ENCODE measurements around the gene MFAP3.

DNA sequence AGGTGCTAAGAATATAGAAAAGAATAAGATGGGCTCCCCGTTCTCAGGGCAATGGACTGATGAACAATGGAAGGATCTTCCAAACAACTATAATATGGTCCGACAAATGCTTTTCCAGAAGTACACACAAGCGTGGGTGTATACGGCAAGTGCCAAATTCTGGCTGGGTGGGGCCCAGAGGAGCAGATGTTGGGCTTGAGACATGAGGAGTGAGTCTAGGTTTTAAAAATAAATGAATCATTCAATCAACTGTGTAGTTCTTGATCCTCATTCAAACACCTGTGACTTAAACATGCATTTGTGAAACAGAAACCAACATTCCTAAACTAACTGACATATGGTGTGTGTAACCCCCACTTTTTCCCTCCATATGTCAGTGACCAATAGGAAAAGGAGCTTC, 47.9 kb downstream of the MFAP3 start:
- TF ChIP-seq, protein P1, sequence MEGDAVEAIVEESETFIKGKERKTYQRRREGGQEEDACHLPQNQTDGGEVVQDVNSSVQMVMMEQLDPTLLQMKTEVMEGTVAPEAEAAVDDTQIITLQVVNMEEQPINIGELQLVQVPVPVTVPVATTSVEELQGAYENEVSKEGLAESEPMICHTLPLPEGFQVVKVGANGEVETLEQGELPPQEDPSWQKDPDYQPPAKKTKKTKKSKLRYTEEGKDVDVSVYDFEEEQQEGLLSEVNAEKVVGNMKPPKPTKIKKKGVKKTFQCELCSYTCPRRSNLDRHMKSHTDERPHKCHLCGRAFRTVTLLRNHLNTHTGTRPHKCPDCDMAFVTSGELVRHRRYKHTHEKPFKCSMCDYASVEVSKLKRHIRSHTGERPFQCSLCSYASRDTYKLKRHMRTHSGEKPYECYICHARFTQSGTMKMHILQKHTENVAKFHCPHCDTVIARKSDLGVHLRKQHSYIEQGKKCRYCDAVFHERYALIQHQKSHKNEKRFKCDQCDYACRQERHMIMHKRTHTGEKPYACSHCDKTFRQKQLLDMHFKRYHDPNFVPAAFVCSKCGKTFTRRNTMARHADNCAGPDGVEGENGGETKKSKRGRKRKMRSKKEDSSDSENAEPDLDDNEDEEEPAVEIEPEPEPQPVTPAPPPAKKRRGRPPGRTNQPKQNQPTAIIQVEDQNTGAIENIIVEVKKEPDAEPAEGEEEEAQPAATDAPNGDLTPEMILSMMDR (conservative IDR thresholded peaks at IDR 0.05; ENCODE audit: low read length) = no peak
- no peak for TF ChIP-seq EZH2phosphoT487 (IDR thresholded peaks at IDR 0.05; ENCODE audit: borderline replicate concordance, low read depth, low read length)

Data from OCI-LY7 (cell line).